Mesothelial cell of epicardium (in vitro differentiated cells): ENCODE results near the gene SVEP1. TPM values are rescaled to one million over a fixed set of nuclear protein-coding genes. Genes with fewer than 3 reads are reported as not detected.

ENCODE experiments used
- DNase-seq, 2 experiments: peaks; one replicate each; pipeline ENCODE4 v3.0.0; 2021; ENCODE audit warnings: low spot score in 2 of 2; ENCODE audit not compliant: unreplicated experiment in 2 of 2
- H3K27ac Mint-ChIP-seq: 2 replicates; pipeline ENCODE4 v1.8.0; 2021; ENCODE audit warnings: mixed read lengths
- H3K27me3 Mint-ChIP-seq: 2 replicates; pipeline ENCODE4 v1.8.0; 2021; ENCODE audit warnings: low read depth, mixed read lengths
- H3K36me3 Mint-ChIP-seq: 2 replicates; pipeline ENCODE4 v1.8.0; 2021; ENCODE audit warnings: mixed read lengths
- H3K4me1 Mint-ChIP-seq: 2 replicates; pipeline ENCODE4 v1.8.0; 2021; ENCODE audit warnings: mixed read lengths
- H3K4me3 Mint-ChIP-seq: 2 replicates; pipeline ENCODE4 v1.8.0; 2021; ENCODE audit warnings: mild to moderate bottlenecking, moderate library complexity, mixed read lengths
- H3K9me3 Mint-ChIP-seq: 2 replicates; pipeline ENCODE4 v1.8.0; 2021; ENCODE audit warnings: mixed read lengths
- total RNA-seq: library from RNA; stranded (reverse); gene quantifications from 3 replicates; pipeline ENCODE4 v1.2.1, GENCODE V29; 2021
- TF ChIP-seq, protein P1 (sequence below): fragments of 200-600 bp; sonication (generic); IDR thresholded peaks from one replicate; pipeline ENCODE4 v1.5.0; 2021; ENCODE audit warnings: antibody characterized with exemption; ENCODE audit not compliant: unreplicated experiment

The SVEP1 gene
- total RNA-seq, 1 donor from 2014 or later = 47.2 TPM

DNA sequence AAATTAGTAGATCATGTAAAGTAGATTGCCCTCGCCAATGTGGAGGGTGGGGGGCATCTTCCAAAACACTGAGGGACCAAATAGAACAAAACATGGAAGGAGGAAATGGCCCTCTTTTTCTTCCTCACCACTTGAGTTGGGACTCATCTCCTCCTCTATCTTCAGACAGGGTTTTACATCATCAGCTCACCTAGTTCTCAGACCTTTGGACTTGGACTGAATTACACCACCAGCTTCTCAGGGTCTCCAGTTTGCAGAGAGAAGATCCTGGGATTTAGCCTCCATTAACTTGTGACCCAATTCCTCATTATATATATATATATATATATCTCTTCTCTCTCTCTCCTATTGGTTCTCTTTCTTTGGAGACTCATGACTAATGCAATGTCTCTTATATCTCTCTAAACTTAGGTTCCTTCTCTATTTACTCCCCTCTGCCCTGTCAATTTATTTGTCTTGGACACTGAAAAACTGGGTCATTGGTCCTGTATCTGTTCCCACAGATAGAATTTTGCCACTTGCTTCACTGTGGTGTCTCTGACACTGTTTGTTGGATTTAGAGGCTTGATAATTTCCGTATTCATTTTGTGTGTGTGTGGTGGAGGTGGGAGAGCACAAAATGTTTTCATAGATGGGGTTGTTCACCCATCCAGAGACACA, 187.6 kb downstream of the SVEP1 start:
- Mint-ChIP-seq H3K27ac (no peak overlapping the region), H3K4me1 (no peaks in the 10 kb centered on the region), H3K4me3 (no peak overlapping the region), H3K27me3 (no peaks in the 10 kb centered on the region), H3K9me3 (peaks cover 12% of the 10 kb centered on the region), H3K36me3 (peaks cover 24% of the 10 kb centered on the region)
- TF ChIP-seq, protein P1, sequence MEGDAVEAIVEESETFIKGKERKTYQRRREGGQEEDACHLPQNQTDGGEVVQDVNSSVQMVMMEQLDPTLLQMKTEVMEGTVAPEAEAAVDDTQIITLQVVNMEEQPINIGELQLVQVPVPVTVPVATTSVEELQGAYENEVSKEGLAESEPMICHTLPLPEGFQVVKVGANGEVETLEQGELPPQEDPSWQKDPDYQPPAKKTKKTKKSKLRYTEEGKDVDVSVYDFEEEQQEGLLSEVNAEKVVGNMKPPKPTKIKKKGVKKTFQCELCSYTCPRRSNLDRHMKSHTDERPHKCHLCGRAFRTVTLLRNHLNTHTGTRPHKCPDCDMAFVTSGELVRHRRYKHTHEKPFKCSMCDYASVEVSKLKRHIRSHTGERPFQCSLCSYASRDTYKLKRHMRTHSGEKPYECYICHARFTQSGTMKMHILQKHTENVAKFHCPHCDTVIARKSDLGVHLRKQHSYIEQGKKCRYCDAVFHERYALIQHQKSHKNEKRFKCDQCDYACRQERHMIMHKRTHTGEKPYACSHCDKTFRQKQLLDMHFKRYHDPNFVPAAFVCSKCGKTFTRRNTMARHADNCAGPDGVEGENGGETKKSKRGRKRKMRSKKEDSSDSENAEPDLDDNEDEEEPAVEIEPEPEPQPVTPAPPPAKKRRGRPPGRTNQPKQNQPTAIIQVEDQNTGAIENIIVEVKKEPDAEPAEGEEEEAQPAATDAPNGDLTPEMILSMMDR = no peak
- DNase-seq = no peak

DNA sequence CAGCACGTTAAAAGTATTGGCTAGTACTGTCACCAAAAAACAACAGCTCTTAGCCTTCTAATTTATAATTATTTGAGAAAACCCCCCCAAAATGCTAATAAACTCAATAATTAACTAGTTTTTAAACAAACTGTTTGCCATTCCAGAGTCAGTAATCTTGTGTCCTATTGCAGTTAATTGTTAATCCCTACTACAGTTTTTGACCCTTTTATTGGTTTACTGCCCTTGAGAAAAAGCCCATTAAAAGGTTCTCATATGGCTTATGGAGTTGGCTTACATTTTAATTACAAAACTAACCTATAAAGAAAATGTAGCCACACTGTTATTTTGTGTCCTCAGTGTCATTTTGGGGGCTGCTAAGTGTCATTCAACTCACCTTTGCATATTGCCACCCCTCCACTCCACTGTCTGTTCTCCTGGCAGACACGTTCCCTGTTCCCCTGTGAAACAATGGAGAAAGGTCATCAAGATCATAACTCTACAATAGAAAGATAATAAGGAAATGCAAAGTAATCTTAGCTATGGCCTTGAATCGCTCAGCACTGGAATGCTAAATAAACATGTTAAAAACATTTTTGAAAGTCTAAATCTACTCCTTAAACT, 190.3 kb downstream of the SVEP1 start:
- H3K27me3 Mint-ChIP-seq = no peaks in the 10 kb centered on the region
- no peak overlapping the region for H3K4me3 Mint-ChIP-seq
- no peak for DNase-seq
- H3K9me3 Mint-ChIP-seq = peaks cover 7% of the 10 kb centered on the region
- H3K36me3 Mint-ChIP-seq = peaks cover 29% of the 10 kb centered on the region
- no peak overlapping the region for H3K27ac Mint-ChIP-seq
- TF ChIP-seq, protein P1 = no peak
- H3K4me1 Mint-ChIP-seq = no peaks in the 10 kb centered on the region

- Mint-ChIP-seq H3K27ac (no peak overlapping the region), H3K9me3 (peaks cover 20% of the 10 kb centered on the region), H3K4me1 (no peaks in the 10 kb centered on the region), H3K27me3 (no peaks in the 10 kb centered on the region), H3K36me3 (peaks cover 38% of the 10 kb centered on the region), H3K4me3 (no peak overlapping the region)
- no peak for DNase-seq
- TF ChIP-seq, protein P1 = no peak
These were observed 196.1 kb downstream of the SVEP1 start for GRCh38 chr9:110383491-110383890.

- H3K9me3 Mint-ChIP-seq = peaks cover 20% of the 10 kb centered on the region
- H3K36me3 Mint-ChIP-seq = peaks cover 44% of the 10 kb centered on the region
- H3K27ac Mint-ChIP-seq = no peak overlapping the region
- TF ChIP-seq, protein P1 = no peak
- no peak overlapping the region for H3K4me3 Mint-ChIP-seq
- no peaks in the 10 kb centered on the region for H3K4me1 Mint-ChIP-seq
- no peak for DNase-seq
- no peaks in the 10 kb centered on the region for H3K27me3 Mint-ChIP-seq
These were observed 196.8 kb downstream of the SVEP1 start for GRCh38 chr9:110382731-110383130.

GRCh38 chr9:110371411-110372007, 208.0 kb downstream of the SVEP1 start:
- Mint-ChIP-seq H3K4me3 (no peak overlapping the region), H3K4me1 (no peaks in the 10 kb centered on the region), H3K27me3 (no peaks in the 10 kb centered on the region), H3K27ac (no peak overlapping the region), H3K36me3 (peaks cover 14% of the 10 kb centered on the region), H3K9me3 (no peaks in the 10 kb centered on the region)
- no peak for DNase-seq
- TF ChIP-seq, protein P1 = no peak
